Right lobe of liver (tissue), 6 donors: Measurements from ENCODE around the gene INPP5D. TPM values are rescaled to one million over a fixed set of nuclear protein-coding genes. Genes with fewer than 3 reads are reported as not detected.

ENCODE experiments used
- ATAC-seq, 4 donors: fragments of 200-7000 bp; cut with Tn5 transposase; one replicate each; pipeline ENCODE4 v1.9.1; 2020; ENCODE audit warnings: mild to moderate bottlenecking in 4 of 4, moderate library complexity in 4 of 4
- DNase-seq, 3 donors: peaks; one replicate each; pipeline ENCODE4 v3.0.0-alpha.2; 2020
- H3K27ac ChIP-seq, 3 donors: fragments of 200-600 bp; one replicate each; pipeline ENCODE4 v1.8.0; 2022
- H3K27me3 ChIP-seq, 2 donors: fragments of 200-600 bp; one replicate each; pipeline ENCODE4 v1.8.0; 2022
- H3K36me3 ChIP-seq, 4 donors: fragments of 200-600 bp; sonication (generic) in 1 of 4; one replicate each; pipeline versions ENCODE4 v1.5.1 to v1.8.0; 2017 to 2022; ENCODE audit warnings: control low read depth in 1 of 4
- H3K4me1 ChIP-seq, 4 donors: fragments of 200-600 bp; sonication (generic) in 1 of 4; one replicate each; pipeline versions ENCODE4 v1.5.1 to v1.8.0; 2017 to 2022; ENCODE audit warnings: control low read depth in 1 of 4
- H3K4me3 ChIP-seq, 3 donors: fragments of 200-600 bp; one replicate each; pipeline ENCODE4 v1.8.0; 2022
- H3K9me3 ChIP-seq, 4 donors: fragments of 200-600 bp; sonication (generic) in 1 of 4; one replicate each; pipeline versions ENCODE4 v1.5.1 to v1.8.0; 2017 to 2022; ENCODE audit warnings: control low read depth in 1 of 4
- CTCF ChIP-seq, 4 donors: fragments of 200-600 bp in 3 of 4; fragments of 450-650 bp in 1 of 4; IDR thresholded peaks; one replicate each; pipeline versions ENCODE4 v1.5.1 to v1.8.0; 2016 to 2022; ENCODE audit warnings: antibody characterized with exemption in 4 of 4, mild to moderate bottlenecking in 2 of 4
- POLR2A ChIP-seq: fragments of 450-650 bp; IDR thresholded peaks from one replicate; pipeline ENCODE4 v1.6.1; 2017; ENCODE audit warnings: antibody characterized with exemption, mild to moderate bottlenecking
- WGBS: methylation state at CpG from one replicate; pipeline ENCODE4 v1.1.6; 2018; ENCODE audit warnings: low coverage, low lambda C conversion rate; ENCODE audit not compliant: insufficient coverage; ENCODE audit errors: missing lambda C conversion rate; 5-methylcytosine and 5-hydroxymethylcytosine counted together
- intact Hi-C, 2 donors: fragments of 100-400 bp; cut with DNase I; formaldehyde crosslinking; loops; one replicate each; pipeline versions ENCODE4 v1.11.2 to v1.14.1; 2022
- total RNA-seq, 6 experiments: library from RNA; depleted of rRNA in 2 of 6; stranded (reverse); fragments of >200 nt in 2 of 6; fragmentation: NEBNext Ultra II Directional in 3 of 6; extraction: Animal tissue kit (Norgen Biotek cat#: 25700) in 3 of 6; gene quantifications; one replicate each; pipeline versions ENCODE4 v1.1.0 to v1.2.4, GENCODE V29; 2016 to 2023
- donor health status: DM: no; HTN: yes; CAD: no.
- donor health status: DM: no; HTN: no; CAD: no.
- donor health status: DM: no; HTN: no; CAD: no.
- donor health status: DM: no; HTN: yes; CAD: no.
- donor health status: DM: no; HTN: yes; CAD: no.

INPP5D gene
- total RNA-seq, 6 experiments from 2014 or later: 3.5 to 8.1 (median 5.5) TPM

- no peak for DNase-seq
- intact Hi-C loops: no loop called here
- no peaks in the 10 kb centered on the region for H3K36me3 ChIP-seq
These were observed 25.9 kb upstream of the INPP5D start for GRCh38 chr2:233034091-233034882.

GRCh38 chr2:233035426-233036161 is 24.5 kb upstream of the INPP5D start:
- ATAC-seq: no peak
- Histone ChIP-seq H3K27me3 (no peaks in the 10 kb centered on the region), H3K9me3 (no peaks in the 10 kb centered on the region), H3K36me3 (no peaks in the 10 kb centered on the region), H3K4me3 (no peak overlapping the region), H3K27ac (no peak overlapping the region), H3K4me1 (no peaks in the 10 kb centered on the region)
- 82% methylated on average over 13 of the region's 23 CpGs for WGBS
- DNase-seq: no peak
- intact Hi-C loops: no loop called here
- TF ChIP-seq POLR2A: no peak

More at GRCh38 chr2:233034091-233034882, 25.9 kb upstream of the INPP5D start:
- no peak overlapping the region for H3K27ac ChIP-seq
- no peaks in the 10 kb centered on the region for H3K9me3 ChIP-seq
- 83% methylated on average over 1 of the region's 37 CpGs for WGBS
- H3K27me3 ChIP-seq: no peaks in the 10 kb centered on the region
- no peak overlapping the region for H3K4me3 ChIP-seq
- no peaks in the 10 kb centered on the region for H3K4me1 ChIP-seq
- no peak for TF ChIP-seq CTCF (IDR thresholded peaks at IDR 0.05)
- TF ChIP-seq POLR2A: no peak
- ATAC-seq: no peak

GRCh38 chr2:233036162-233036838 is 23.8 kb upstream of the INPP5D start:
- H3K4me3 ChIP-seq: no peak overlapping the region
- no peaks in the 10 kb centered on the region for H3K27me3 ChIP-seq
- no peak for DNase-seq
- ATAC-seq: no peak
- TF ChIP-seq POLR2A: no peak
- TF ChIP-seq CTCF (IDR thresholded peaks at IDR 0.05): no peak
- H3K27ac ChIP-seq: no peak overlapping the region
- H3K4me1 ChIP-seq: no peaks in the 10 kb centered on the region
- no peaks in the 10 kb centered on the region for H3K36me3 ChIP-seq
- 89% methylated on average over 8 of the region's 12 CpGs for WGBS
- H3K9me3 ChIP-seq: no peaks in the 10 kb centered on the region
- intact Hi-C loops: no loop called here

- Histone ChIP-seq H3K27me3 (no peaks in the 10 kb centered on the region), H3K4me1 (no peaks in the 10 kb centered on the region), H3K4me3 (no peak overlapping the region), H3K36me3 (no peaks in the 10 kb centered on the region), H3K27ac (no peak overlapping the region), H3K9me3 (no peaks in the 10 kb centered on the region)
- ATAC-seq (no peak), DNase-seq (no peak)
- intact Hi-C loops: no loop called here
- no peak for TF ChIP-seq POLR2A
- no peak for TF ChIP-seq CTCF (IDR thresholded peaks at IDR 0.05)
- 81% methylated on average over 2 of the region's 2 CpGs for WGBS
These were observed 23.1 kb upstream of the INPP5D start for GRCh38 chr2:233037078-233037477.
